ENCODE data around the gene HSF2BP. TPM values are rescaled to one million over a fixed set of nuclear protein-coding genes. Genes with fewer than 3 reads are reported as not detected.

Gene HSF2BP
- total RNA-seq, 1 experiment from 2014 or later, result 10.9 TPM

GRCh38 chr21:43675871-43676270, 16.6 kb upstream of the HSF2BP start:
- no peak for DNase-seq
- CTCF ChIA-PET, result no interaction called here

DNA sequence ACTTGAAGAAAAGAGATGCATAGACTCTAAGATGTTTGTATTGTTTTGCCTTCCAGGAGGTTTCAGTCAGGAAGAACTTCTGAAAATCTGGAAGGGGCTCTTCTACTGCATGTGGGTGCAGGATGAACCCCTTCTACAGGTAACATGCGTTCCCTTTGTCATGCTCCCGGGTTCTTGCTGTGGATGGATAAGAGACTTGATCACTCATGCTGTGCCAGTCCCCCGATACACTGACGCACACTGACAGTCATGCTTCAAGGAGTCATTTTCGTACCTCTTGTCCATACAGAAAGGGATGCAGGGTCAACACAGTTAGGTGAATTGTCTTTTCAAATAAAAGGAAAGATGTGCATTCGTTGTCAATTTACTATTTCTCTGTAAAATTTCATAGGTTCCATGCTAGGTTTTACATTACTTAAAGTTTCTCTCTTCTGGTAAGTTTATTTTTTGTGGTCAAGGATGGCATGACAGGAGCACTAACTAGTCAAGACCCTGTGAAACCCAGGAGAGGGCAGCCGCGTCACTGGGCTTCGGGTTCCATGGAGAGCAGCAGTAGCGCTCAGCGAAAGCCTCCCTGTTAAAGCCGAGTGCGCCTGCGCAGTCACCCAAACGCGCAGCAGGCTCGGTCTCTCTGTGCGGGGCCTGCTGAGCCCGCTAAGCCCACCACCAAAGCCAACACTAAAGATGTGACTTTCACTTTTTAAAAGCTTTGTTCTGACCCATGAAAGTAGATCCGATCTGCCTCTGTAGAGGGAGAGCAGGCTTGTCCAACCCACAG, 10.7 kb upstream of the HSF2BP start:
- Histone ChIP-seq H3K27me3 (replicated peaks; ENCODE audit: control insufficient read depth, insufficient read depth, low read length) (no peaks in the 10 kb centered on the region), H3K4me3 (ENCODE audit: low read depth, low read length) (no peak overlapping the region), H3K4me1 (no peaks in the 10 kb centered on the region), H3K36me3 (ENCODE audit: control insufficient read depth, insufficient read depth, low read length) (no peaks in the 10 kb centered on the region; the same call in 1 of the 2 replicates), H3K9me3 (no peaks in the 10 kb centered on the region)
- intact Hi-C loops (cut with micrococcal nuclease; ENCODE audit: unreplicated experiment), result no loop called here
- no peaks in the 10 kb centered on the region for H3K27me3 Mint-ChIP-seq (ENCODE audit: insufficient read depth, unreplicated experiment)
- no peak overlapping the region for H3K27ac Mint-ChIP-seq (ENCODE audit: unreplicated experiment)
- no TSS peak for BruUV-seq (replicated peaks)
- no peak for DNase-seq
- no peaks in the 10 kb centered on the region for H3K4me1 Mint-ChIP-seq (ENCODE audit: low read depth, unreplicated experiment)
- TF ChIP-seq, protein P1, sequence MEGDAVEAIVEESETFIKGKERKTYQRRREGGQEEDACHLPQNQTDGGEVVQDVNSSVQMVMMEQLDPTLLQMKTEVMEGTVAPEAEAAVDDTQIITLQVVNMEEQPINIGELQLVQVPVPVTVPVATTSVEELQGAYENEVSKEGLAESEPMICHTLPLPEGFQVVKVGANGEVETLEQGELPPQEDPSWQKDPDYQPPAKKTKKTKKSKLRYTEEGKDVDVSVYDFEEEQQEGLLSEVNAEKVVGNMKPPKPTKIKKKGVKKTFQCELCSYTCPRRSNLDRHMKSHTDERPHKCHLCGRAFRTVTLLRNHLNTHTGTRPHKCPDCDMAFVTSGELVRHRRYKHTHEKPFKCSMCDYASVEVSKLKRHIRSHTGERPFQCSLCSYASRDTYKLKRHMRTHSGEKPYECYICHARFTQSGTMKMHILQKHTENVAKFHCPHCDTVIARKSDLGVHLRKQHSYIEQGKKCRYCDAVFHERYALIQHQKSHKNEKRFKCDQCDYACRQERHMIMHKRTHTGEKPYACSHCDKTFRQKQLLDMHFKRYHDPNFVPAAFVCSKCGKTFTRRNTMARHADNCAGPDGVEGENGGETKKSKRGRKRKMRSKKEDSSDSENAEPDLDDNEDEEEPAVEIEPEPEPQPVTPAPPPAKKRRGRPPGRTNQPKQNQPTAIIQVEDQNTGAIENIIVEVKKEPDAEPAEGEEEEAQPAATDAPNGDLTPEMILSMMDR (IDR thresholded peaks at IDR 0.05; ENCODE audit: insufficient read depth in 1 of 2, low read depth in 1 of 2, low read length in 1 of 2, severe bottlenecking in 1 of 2, unreplicated experiment in 1 of 2), result no peak
- POLR2A ChIA-PET, result no interaction called here
- CTCF ChIA-PET, result no interaction called here
- H3K9me3 Mint-ChIP-seq (ENCODE audit: unreplicated experiment), result peaks cover 10% of the 10 kb centered on the region
- peaks cover 80% of the 10 kb centered on the region for H3K36me3 Mint-ChIP-seq (ENCODE audit: insufficient read depth, unreplicated experiment)
- no peak overlapping the region for H3K4me3 Mint-ChIP-seq (ENCODE audit: unreplicated experiment)

More at GRCh38 chr21:43675871-43676270, 16.6 kb upstream of the HSF2BP start:
- Mint-ChIP-seq H3K36me3 (ENCODE audit: insufficient read depth, unreplicated experiment) (peaks cover 93% of the 10 kb centered on the region), H3K27me3 (ENCODE audit: insufficient read depth, unreplicated experiment) (no peaks in the 10 kb centered on the region), H3K27ac (ENCODE audit: unreplicated experiment) (no peak overlapping the region), H3K4me3 (ENCODE audit: unreplicated experiment) (no peak overlapping the region), H3K4me1 (ENCODE audit: low read depth, unreplicated experiment) (peaks cover 12% of the 10 kb centered on the region), H3K9me3 (ENCODE audit: unreplicated experiment) (no peaks in the 10 kb centered on the region)
- Histone ChIP-seq H3K4me3 (ENCODE audit: low read depth, low read length) (no peak overlapping the region), H3K27me3 (replicated peaks; ENCODE audit: control insufficient read depth, insufficient read depth, low read length) (no peaks in the 10 kb centered on the region), H3K36me3 (ENCODE audit: control insufficient read depth, insufficient read depth, low read length) (0 out of 2 replicates have a peak, but pooled peaks cover 2% of the 10 kb centered on the region), H3K4me1 (no peaks in the 10 kb centered on the region), H3K9me3 (no peaks in the 10 kb centered on the region)
- intact Hi-C loops (cut with micrococcal nuclease; ENCODE audit: unreplicated experiment), result no loop called here
- BruUV-seq (replicated peaks), result no TSS peak
- POLR2A ChIA-PET, result no interaction called here
- TF ChIP-seq, protein P1 (IDR thresholded peaks at IDR 0.05; ENCODE audit: insufficient read depth in 1 of 2, low read depth in 1 of 2, low read length in 1 of 2, severe bottlenecking in 1 of 2, unreplicated experiment in 1 of 2), result no peak

DNA sequence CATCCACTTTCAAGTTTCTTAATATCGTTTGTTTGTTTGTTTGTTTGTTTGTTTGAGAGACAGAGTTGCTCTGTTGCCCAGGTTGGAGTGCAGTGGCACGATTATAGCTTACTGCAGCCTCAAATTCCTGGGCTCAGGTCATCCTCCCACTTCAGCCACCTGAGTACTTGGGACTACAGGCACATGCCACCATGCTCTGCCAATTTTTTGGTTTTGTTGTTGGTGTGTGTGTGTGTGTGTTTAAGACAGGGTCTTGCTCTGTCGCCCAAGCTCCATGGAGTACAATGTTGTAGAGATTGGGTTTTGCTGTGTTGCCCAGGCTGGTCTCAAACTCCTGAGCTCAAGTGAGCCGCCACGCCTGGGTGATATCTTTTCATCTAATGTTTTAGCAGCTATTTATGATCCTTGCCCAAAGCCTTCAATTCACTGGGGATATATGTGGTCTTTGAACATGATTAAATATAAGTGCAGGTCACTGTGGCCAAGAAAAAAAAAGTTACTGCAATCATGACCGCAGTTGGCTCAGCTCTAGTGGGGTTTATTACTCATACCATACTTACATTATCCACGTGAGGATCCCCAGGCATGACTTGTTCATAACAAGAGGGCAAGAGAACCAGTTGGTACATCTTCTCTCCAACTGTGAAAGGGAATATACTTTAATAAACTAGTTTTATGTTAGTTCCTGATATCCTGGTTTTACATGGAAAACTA, 8.1 kb upstream of the HSF2BP start:
- TF ChIP-seq, protein P1 (IDR thresholded peaks at IDR 0.05; ENCODE audit: insufficient read depth in 1 of 2, low read depth in 1 of 2, low read length in 1 of 2, severe bottlenecking in 1 of 2, unreplicated experiment in 1 of 2), result no peak
- no peak overlapping the region for H3K27ac Mint-ChIP-seq (ENCODE audit: unreplicated experiment)
- H3K9me3 Mint-ChIP-seq (ENCODE audit: unreplicated experiment), result peaks cover 10% of the 10 kb centered on the region
- intact Hi-C loops (cut with micrococcal nuclease; ENCODE audit: unreplicated experiment), result no loop called here
- no TSS peak for BruUV-seq (replicated peaks)
- ChIA-PET POLR2A (no interaction called here), CTCF (no interaction called here)
- H3K4me1 Mint-ChIP-seq (ENCODE audit: low read depth, unreplicated experiment), result no peaks in the 10 kb centered on the region
- Histone ChIP-seq H3K4me1 (no peaks in the 10 kb centered on the region), H3K9me3 (no peaks in the 10 kb centered on the region), H3K36me3 (ENCODE audit: control insufficient read depth, insufficient read depth, low read length) (peaks cover 2% of the 10 kb centered on the region), H3K27me3 (replicated peaks; ENCODE audit: control insufficient read depth, insufficient read depth, low read length) (no peaks in the 10 kb centered on the region), H3K4me3 (ENCODE audit: low read depth, low read length) (no peak overlapping the region)
- no peaks in the 10 kb centered on the region for H3K27me3 Mint-ChIP-seq (ENCODE audit: insufficient read depth, unreplicated experiment)
- H3K36me3 Mint-ChIP-seq (ENCODE audit: insufficient read depth, unreplicated experiment), result peaks cover 80% of the 10 kb centered on the region
- no peak overlapping the region for H3K4me3 Mint-ChIP-seq (ENCODE audit: unreplicated experiment)
- no peak for DNase-seq

Measured in Caco-2 (cell line).